NCI-H2107 treated with DMSO at 0.1 percent for 48 hours (cell line): ENCODE measurements around the gene HSPD1.

ENCODE experiments used
- DNase-seq: peaks from one replicate; lab custom pipeline; 2025; ENCODE audit not compliant: unreplicated experiment; lab: John Stamatoyannopoulos, UW

Gene HSPD1

GRCh38 chr2:197442857-197443256 is 56.8 kb downstream of the HSPD1 start:
- no peak for DNase-seq

GRCh38 chr2:197437380-197437779 is 62.3 kb downstream of the HSPD1 start:
- no peak for DNase-seq
